A549 (cell line): ENCODE data around the gene PKDREJ.

ENCODE experiments used
- CEBPB ChIP-seq, 2 experiments: fragments of >200 bp in 1 of 2; sonication (Bioruptor Twin) in 1 of 2; formaldehyde crosslinking in 1 of 2; IDR thresholded peaks; 2 replicates each; pipeline ENCODE4 v1.6.1; 2012 to 2016
- EP300 ChIP-seq, 2 experiments: fragments of >200 bp; sonication (Bioruptor Twin); formaldehyde crosslinking; IDR thresholded peaks; 2 replicates in 1 of 2; 3 replicates in 1 of 2; pipeline ENCODE4 v1.6.1; 2016 to 2017
- ESRRA ChIP-seq: fragments of 150-350 bp; IDR thresholded peaks from 2 replicates; pipeline ENCODE4 v1.6.1; 2014; ENCODE audit warnings: mild to moderate bottlenecking, low read length, borderline replicate concordance
- HES2 ChIP-seq: fragments of >200 bp; sonication (Bioruptor Twin); formaldehyde crosslinking; IDR thresholded peaks from 2 replicates; pipeline ENCODE4 v1.6.1; 2016
- POLR2A ChIP-seq: IDR thresholded peaks from 2 replicates; pipeline ENCODE4 v1.6.1; 2012; ENCODE audit warnings: mild to moderate bottlenecking, low read length
- SREBF2 ChIP-seq: fragments of 450-650 bp; IDR thresholded peaks from 2 replicates; pipeline ENCODE4 v1.6.1; 2014; ENCODE audit warnings: mild to moderate bottlenecking, moderate library complexity
- TF ChIP-seq, protein P1 (sequence below): fragments of >200 bp; sonication (Bioruptor Twin); formaldehyde crosslinking; IDR thresholded peaks from 3 replicates; pipeline ENCODE4 v1.5.1; 2016

- TF ChIP-seq CEBPB (IDR thresholded peaks at IDR 0.05) (no peak), ESRRA (no peak), POLR2A (peak; percentile 67), HES2 (no peak), EP300 (IDR thresholded peaks at IDR 0.05) (no peak), SREBF2 (no peak)
- TF ChIP-seq, protein P1, sequence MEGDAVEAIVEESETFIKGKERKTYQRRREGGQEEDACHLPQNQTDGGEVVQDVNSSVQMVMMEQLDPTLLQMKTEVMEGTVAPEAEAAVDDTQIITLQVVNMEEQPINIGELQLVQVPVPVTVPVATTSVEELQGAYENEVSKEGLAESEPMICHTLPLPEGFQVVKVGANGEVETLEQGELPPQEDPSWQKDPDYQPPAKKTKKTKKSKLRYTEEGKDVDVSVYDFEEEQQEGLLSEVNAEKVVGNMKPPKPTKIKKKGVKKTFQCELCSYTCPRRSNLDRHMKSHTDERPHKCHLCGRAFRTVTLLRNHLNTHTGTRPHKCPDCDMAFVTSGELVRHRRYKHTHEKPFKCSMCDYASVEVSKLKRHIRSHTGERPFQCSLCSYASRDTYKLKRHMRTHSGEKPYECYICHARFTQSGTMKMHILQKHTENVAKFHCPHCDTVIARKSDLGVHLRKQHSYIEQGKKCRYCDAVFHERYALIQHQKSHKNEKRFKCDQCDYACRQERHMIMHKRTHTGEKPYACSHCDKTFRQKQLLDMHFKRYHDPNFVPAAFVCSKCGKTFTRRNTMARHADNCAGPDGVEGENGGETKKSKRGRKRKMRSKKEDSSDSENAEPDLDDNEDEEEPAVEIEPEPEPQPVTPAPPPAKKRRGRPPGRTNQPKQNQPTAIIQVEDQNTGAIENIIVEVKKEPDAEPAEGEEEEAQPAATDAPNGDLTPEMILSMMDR, result no peak; the same call in 2 of the 3 replicates
Measured at GRCh38 chr22:46296257-46297150, 33.4 kb upstream of the PKDREJ start, which contains the start of gene GTSE1.
